Measurements from ENCODE around the gene DDX54.
A peak's percentile ranks its signal among the peaks of the same experiment; 100 is the strongest.

Gene DDX54

DNA sequence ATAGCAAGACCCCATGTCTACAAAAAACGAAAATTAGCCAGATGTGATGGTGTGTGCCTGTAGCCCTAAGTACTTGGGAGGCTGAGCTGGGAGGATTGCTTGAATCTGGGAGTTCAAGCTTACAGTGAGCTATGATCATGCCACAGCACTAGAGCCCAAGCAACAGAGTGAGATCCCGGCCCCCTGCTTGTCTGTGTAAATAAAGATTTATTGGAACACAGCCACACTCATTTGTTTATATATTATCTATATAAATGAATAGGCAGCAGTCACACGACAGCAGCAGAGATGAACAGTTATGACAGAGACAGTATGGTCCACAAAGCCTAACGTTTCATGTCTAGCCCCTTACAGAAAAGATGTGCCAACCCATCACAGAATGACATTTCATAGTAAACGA, 14.8 kb downstream of the DDX54 start:
- TF ChIP-seq POLR2A (IDR thresholded peaks at IDR 0.05; ENCODE audit: low read depth, low read length): no peak
- no peak for FAIRE-seq
- no peak for DNase-seq (ENCODE audit: insufficient read length, low spot score)

DNA sequence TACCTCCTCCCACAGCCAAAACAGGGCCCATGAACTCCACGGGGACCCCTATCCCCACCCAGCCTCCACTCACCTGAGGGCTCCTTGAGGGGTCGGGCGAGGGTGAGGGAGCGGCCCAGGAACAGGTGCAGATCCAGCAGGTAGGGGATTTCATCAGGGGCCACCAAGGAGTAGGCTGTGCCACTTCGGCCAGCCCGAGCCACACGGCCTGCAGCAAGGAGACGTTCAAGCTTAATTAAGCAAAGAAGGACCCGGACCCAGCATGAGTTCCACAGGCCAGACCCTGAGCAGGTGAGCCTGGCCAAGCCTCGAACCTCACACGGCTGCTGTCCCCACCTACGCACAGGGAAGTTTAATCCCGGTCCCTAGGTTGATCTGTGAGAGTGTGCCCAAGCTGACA, 15.6 kb downstream of the DDX54 start:
- TF ChIP-seq POLR2A (IDR thresholded peaks at IDR 0.05; ENCODE audit: low read depth, low read length): no peak
- FAIRE-seq (no peak), DNase-seq (ENCODE audit: insufficient read length, low spot score) (no peak)

DNA sequence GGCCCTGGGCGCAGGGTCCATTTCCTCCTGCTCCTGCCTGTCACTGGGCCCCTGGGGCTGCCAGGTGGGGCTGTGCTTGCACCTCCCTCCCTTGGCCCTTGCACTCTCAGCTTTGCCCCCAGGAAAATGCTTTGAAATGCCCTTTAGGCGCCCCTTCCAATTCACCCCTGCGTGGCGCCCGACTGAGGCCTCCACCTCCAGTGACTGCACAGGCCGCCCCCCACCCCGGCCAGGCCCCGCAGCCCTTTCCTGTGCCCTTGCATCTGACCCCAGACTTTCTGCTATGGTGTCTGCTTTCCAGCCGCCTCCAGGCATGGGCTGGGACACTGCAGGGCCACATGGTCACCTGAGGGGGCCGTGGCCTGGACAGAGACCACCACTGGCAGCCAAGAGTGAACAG, 17.4 kb downstream of the DDX54 start:
- FAIRE-seq (no peak), DNase-seq (ENCODE audit: insufficient read length, low spot score) (no peak)
- TF ChIP-seq POLR2A (IDR thresholded peaks at IDR 0.05; ENCODE audit: low read depth, low read length): no peak

DNA sequence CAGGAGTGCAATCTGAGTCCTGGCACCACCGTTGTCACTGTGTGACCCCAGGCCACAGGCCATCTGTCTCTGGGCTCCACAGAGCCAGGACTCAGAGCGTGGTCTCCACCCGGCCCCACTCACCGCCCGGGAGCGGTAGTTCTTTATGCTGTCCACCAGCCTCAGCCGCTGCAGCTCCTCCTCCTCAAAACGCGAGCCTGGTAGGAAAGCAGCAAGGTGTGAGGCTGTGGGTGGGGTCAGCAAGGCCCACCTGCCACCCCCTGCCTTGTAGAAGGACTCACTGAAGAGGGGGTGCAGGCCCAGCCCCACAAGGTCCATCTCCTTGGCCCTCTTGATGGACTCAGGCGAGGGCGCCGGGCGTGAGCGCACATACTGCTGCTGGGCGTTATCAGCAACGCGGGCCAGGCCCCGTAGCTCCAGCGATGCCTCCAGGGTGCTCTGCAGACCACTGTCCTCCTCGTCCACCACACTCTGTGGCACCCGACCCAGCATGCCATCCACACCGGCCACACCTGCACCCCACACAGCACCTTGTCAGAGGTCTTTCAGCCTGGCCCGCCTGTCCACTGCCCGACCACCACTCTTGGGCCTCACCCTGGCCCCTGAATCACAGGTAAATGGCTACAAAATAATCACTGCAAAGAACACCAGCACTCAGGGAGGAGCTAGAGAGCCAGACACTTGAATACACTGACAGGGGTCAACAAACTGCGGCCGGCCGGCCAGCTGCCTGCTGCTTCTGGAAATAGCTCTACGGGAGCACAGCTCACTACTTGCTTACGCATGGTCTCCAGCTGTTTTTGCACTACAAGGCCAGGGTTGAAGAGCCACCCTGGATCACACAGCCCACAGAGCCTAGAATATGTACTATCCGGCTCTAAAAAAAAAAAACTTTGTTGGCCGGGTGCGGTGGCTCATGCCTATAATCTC, 19.5 kb downstream of the DDX54 start:
- no peak for TF ChIP-seq POLR2A (IDR thresholded peaks at IDR 0.05; ENCODE audit: low read depth, low read length)
- DNase-seq (ENCODE audit: insufficient read length, low spot score) (no peak), FAIRE-seq (no peak)

DNA sequence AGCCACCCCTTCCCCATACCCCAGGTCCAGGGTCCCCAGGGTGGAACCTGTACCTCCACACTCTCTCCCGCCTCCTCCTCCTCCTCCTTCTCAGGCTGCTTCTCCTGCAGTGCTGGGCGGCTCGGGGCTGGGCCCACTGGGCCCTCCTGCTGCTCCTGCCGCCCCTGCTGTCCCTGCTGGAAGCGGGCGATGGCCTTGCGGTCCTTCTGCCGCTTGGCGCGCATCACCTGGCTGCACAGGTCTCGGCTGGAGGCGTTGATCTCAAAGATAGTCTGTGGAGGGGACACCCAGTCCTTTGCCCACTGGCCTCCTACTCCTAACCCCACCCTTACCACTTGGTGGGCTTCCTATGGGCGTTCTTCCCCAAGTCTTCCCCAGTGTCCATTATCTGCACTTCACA, 21.3 kb downstream of the DDX54 start:
- TF ChIP-seq POLR2A (IDR thresholded peaks at IDR 0.05; ENCODE audit: low read depth, low read length): no peak
- DNase-seq (ENCODE audit: insufficient read length, low spot score) (no peak), FAIRE-seq (no peak)

DNA sequence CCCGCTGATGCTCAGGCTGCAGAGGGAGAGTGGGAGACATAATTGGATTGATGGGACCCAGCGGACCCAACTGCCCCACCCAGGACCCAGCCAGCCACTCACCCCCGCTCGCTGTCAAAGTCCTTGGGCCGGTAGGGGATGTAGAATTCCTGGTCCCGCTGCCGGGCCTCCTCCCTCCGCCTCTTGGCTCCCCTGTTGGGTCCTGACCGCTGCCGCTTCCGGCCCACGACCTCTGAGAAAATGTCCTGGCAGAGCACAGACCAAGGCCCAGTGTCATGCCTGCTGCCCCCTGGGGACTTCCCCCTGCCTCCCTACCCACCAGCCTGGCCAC, 22.3 kb downstream of the DDX54 start:
- FAIRE-seq (no peak), DNase-seq (ENCODE audit: insufficient read length, low spot score) (no peak)
- no peak for TF ChIP-seq POLR2A (IDR thresholded peaks at IDR 0.05; ENCODE audit: low read depth, low read length)

DNA sequence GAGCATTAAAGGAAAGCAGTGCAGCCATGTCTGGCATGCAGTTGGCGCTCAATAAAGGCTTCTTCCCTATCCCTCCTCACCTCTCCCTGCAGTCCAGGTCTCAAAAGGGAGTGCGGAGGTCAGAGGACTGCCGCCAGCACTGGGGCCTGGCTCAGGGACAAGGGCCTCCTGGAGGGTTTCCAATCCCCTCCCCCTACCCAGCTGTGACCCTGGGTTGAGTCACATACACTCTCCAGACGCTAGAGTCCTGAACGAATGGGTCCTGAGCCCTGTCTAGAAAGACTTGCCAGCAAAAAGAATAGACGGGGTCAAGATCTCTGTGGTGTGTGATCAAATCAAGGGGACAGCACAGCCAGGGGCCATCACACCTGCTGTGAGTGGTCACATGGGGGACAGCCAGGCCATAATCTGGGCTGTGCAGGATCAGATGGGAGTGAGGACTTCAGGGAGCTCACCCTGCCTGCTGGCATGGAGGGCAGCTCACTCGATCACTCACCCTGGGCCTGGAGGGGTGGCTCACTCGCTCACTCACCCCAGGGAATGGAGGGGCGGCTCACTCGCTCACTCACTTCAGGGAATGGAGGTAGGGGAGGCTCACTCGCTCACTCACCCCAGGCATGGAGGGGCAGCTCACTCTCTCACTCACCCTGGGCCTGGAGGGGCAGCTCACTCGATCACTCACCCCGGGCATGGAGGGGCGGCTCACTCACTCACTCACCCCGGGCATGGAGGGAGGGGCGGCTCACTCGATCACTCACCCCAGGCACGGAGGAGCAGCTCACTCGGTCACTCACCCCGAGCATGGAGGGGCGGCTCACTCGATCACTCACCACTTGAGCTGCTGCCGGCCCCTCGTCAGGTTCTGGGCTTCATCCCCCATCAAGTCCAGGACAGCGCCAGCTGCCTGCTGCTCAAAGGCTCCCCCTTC, 22.9 kb downstream of the DDX54 start:
- no peak for FAIRE-seq
- DNase-seq (ENCODE audit: insufficient read length, low spot score): peak; percentile 81
- no peak for TF ChIP-seq POLR2A (IDR thresholded peaks at IDR 0.05; ENCODE audit: low read depth, low read length)

DNA sequence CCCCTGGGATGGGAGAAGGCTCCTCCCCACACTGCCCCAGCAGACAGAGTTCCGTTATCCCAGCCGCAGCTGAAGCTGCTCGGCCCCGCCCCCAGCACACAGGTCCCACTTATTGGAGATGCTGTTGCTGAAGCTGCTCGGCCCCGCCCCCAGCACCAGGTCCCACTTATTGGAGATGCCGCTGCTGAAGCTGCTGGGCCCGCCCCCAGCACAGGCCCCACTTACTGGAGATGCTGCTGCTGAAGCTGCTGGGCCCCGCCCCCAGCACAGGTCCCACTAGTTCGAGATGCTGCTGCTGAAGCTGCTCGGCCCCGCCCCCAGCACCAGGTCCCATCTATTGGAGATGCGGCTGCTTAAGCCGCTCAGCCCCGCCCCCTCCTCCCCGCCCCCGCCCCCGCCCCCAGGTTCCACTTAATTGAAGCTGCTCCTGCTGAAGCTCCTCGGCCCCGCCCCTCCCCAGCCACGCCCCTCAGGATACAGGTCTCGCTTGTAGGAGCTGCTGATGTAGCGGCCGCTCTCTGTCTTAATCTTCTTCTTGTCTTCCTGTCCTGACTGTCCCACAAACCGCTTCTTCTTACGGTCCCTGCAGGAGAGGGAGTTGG, 23.8 kb downstream of the DDX54 start:
- TF ChIP-seq POLR2A (IDR thresholded peaks at IDR 0.05; ENCODE audit: low read depth, low read length): no peak
- DNase-seq (ENCODE audit: insufficient read length, low spot score) (no peak), FAIRE-seq (no peak)

DNA sequence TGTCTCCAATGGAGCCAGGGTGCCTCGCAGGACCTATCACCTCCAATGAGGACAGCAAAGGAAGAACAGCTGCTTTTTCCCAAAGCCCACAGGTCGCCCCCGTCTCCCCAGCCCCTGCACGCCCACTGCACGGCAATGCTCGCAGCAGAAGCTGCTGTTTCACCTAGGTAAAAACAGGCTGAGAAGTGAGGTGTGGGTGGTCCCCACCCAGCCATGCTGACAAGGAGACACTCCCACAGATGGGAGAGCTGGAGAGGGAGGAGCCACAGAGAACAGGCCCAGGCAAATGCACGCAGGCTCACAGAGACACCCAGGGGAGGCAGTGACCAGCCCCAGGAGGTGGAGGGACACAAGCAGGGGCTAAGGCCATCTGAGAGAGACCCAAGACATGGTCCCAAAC, 25.3 kb downstream of the DDX54 start:
- TF ChIP-seq POLR2A (IDR thresholded peaks at IDR 0.05; ENCODE audit: low read depth, low read length): no peak
- FAIRE-seq (no peak), DNase-seq (ENCODE audit: insufficient read length, low spot score) (no peak)

DNA sequence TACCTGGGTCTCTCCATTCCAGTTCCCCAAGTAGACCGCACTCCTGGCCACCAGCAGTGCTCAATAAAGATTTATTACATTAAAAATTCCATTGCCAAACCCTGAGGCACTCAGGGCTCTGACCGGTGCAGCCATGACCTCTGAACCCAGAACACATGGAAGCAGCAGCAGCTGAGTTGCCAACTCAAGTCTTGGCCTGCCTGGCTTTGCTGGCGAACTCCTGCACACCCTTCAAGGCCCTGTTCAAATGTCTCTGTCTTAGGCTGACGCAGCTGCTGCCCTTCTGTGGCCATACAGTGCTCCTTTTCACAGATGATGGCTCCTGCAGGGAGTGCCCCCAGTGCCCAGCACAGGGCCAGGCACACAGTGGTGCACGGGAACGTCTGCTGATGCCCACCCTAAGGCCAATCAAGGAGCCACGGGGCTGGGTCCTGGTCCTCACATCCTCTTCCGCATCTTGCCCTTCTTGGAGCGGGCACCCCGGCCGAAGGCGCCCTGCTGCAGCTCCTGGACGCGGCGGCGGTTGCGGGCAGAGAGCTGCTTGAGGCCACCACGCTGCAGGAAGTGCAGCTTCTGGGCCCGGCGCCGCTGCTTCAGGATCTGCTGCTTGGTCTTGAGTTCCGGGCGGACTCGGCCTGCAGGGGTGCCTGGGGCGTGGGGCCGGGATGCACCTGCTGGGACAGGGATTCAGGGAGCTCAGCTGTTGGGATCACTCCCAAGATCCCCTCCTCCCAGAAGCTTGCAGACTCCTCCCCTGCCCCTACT, 26.7 kb downstream of the DDX54 start:
- FAIRE-seq (no peak), DNase-seq (ENCODE audit: insufficient read length, low spot score) (no peak)
- TF ChIP-seq POLR2A (IDR thresholded peaks at IDR 0.05; ENCODE audit: low read depth, low read length): no peak

DNA sequence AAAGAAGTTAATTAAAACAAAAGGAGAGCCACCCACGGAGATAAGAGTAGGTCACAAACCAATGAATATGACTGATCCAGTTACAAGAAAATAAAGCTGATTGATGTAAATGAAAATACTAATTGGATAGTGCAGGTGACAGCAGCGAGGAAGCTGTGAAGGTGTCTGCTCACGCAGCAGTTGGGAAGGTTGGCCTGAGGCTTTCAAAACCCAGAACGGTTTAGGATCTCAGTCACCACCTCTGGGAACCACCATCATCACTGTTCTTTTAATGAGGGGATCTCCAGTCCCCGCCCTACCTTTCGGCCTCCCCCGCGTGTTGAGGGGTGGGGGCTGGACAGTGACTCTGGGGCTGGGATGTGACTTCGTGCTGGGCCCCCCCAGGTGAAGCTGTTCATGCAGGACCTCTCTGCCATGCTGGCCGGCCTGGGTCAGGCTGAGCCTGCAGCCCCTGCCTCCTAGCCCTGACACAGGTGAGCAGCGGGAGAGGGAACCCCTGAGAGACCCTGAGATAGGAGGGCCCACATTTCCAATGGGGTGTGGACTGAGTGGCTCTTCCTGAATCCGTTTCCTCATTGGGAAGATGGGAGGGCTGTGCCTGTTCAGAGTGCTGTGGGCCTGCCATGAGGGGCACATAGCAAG, 27.9 kb downstream of the DDX54 start:
- FAIRE-seq: no peak
- no peak for TF ChIP-seq POLR2A (IDR thresholded peaks at IDR 0.05; ENCODE audit: low read depth, low read length)
- no peak for DNase-seq (ENCODE audit: insufficient read length, low spot score)

DNA sequence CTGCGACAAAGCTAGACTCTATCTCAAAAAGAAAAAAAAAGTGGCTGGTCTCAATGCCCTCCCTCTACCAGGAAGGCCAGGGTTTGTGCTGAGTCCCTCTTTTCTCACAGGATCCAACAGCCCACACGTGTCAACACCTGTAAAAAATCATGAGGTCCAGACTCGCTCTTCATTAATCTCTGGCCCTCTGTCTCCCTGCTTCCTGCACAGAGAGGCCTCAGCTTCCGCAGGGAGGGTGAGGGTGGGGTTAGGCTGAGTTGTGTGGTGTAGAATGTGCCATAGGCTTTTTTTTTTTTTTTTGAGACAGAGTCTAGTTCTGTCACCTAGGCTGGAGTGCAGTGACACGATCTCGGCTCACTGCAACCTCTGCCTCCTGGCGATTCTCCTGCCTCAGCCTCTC, 29.6 kb downstream of the DDX54 start:
- TF ChIP-seq POLR2A (IDR thresholded peaks at IDR 0.05; ENCODE audit: low read depth, low read length): no peak
- FAIRE-seq (no peak), DNase-seq (ENCODE audit: insufficient read length, low spot score) (no peak)

DNA sequence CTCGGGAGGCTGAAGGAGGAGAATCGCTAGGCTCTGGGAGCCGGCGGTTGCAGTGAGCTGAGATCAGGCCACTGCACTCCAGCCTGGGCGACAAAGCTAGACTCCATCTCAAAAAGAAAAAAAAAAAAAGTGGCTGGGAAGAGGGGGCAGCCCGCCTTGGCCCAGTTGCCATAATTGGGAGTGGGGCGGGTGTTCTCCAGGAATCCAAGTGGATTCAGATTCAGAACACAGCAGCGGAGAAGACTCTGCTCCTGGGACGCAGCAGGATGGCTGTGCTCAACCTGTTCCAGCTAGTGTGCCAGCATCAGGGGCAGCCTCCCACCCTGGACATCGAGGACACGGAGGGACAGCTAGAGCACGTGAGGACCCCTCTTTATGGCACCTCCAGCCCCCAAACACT, 30.2 kb downstream of the DDX54 start:
- no peak for TF ChIP-seq POLR2A (IDR thresholded peaks at IDR 0.05; ENCODE audit: low read depth, low read length)
- no peak for DNase-seq (ENCODE audit: insufficient read length, low spot score)
- no peak for FAIRE-seq
